K562 (cell line): Measurements from ENCODE around the gene F2RL2. TPM values are rescaled to one million over a fixed set of nuclear protein-coding genes. Genes with fewer than 3 reads are reported as not detected.

Experiments used
- BHLHE40 ChIP-seq: IDR thresholded peaks from 2 replicates; pipeline ENCODE4 v1.6.1; 2011; ENCODE audit warnings: low read length, improper control_type of control experiment
- EGR1 ChIP-seq: fragments of 450-650 bp; conservative IDR thresholded peaks from 2 replicates; pipeline ENCODE4 v1.6.1; 2017; ENCODE audit warnings: mild to moderate bottlenecking
- KDM1A ChIP-seq, 2 experiments: fragments of 450-650 bp; IDR thresholded peaks; 2 replicates each; pipeline ENCODE4 v1.6.1; 2016; ENCODE audit warnings: mild to moderate bottlenecking in 2 of 2
- NCOA4 ChIP-seq: fragments of 450-650 bp; IDR thresholded peaks from 2 replicates; pipeline ENCODE4 v1.6.1; 2018; ENCODE audit warnings: mild to moderate bottlenecking; ENCODE audit not compliant: partially characterized antibody
- PYGO2 ChIP-seq: fragments of 450-650 bp; IDR thresholded peaks from 2 replicates; pipeline ENCODE4 v1.6.1; 2016; ENCODE audit warnings: mild to moderate bottlenecking, missing genetic modification characterization, moderate library complexity, missing compliant biosample characterization
- RCOR1 ChIP-seq, 2 experiments: IDR thresholded peaks; 2 replicates each; pipeline ENCODE4 v1.6.1; 2012; ENCODE audit warnings: low read depth in 2 of 2, low read length in 2 of 2, borderline replicate concordance in 1 of 2, improper control_type of control experiment in 1 of 2
- SAFB2 ChIP-seq: fragments of 200-400 bp; formaldehyde crosslinking; IDR thresholded peaks from 2 replicates; pipeline ENCODE4 v1.6.1; 2018; ENCODE audit warnings: borderline replicate concordance, low read length, low read depth, moderate library complexity; ENCODE audit not compliant: severe bottlenecking
- SPI1 ChIP-seq: IDR thresholded peaks from 2 replicates; pipeline ENCODE4 v1.6.1; 2011; ENCODE audit warnings: low read depth, low read length, control low read depth, borderline replicate concordance
- ZC3H8 ChIP-seq: fragments of 450-650 bp; IDR thresholded peaks from 2 replicates; pipeline ENCODE4 v1.6.1; 2017
- ZFP36 ChIP-seq: fragments of 150-350 bp; IDR thresholded peaks from 2 replicates; pipeline ENCODE4 v1.6.1; 2018; ENCODE audit warnings: low read length, low read depth; ENCODE audit not compliant: partially characterized antibody
- polyA plus RNA-seq, 8 experiments: library from polyadenylated mRNA; depleted of rRNA in 4 of 8; stranded (reverse) in 5 of 8; unstranded in 3 of 8; fragments of >200 nt; fragmentation: Nextera tagmentation in 2 of 8; fragmentation: Illumina TruSeq in 1 of 8; extraction: Ambion mirVana in 2 of 8; extraction: Trizol in 1 of 8; gene quantifications; 2 replicates each; pipeline versions ENCODE4 v1.2.1 to v1.2.3, GENCODE V29; 2011 to 2014; ENCODE audit warnings: inconsistent platforms in 1 of 8, missing spikeins in 1 of 8
- total RNA-seq, 7 experiments: library from RNA; depleted of rRNA in 6 of 7; stranded (reverse); fragments of >200 nt in 6 of 7; fragmentation: Illumina TruSeq in 2 of 7; extraction: Trizol in 2 of 7; gene quantifications; 2 replicates each; pipeline versions ENCODE4 v1.2.1 to v1.2.3, GENCODE V29; 2011 to 2021; ENCODE audit warnings: low replicate concordance in 1 of 7
- TF ChIP-seq, protein P1 (sequence below), 2 experiments: IDR thresholded peaks; 2 replicates each; pipeline ENCODE4 v1.6.1; 2011; ENCODE audit warnings: borderline replicate concordance in 1 of 2, control low read depth in 1 of 2, low read depth in 1 of 2, low read length in 1 of 2, mild to moderate bottlenecking in 1 of 2, mixed read lengths in 1 of 2, moderate library complexity in 1 of 2; ENCODE audit not compliant: insufficient read depth in 1 of 2, insufficient read length in 1 of 2, poor library complexity in 1 of 2, severe bottlenecking in 1 of 2; ENCODE audit errors: extremely low read depth in 1 of 2
- TF ChIP-seq, protein P2 (sequence below): fragments of 450-650 bp; IDR thresholded peaks from 2 replicates; pipeline ENCODE4 v1.6.1; 2016; ENCODE audit warnings: low read depth
- TF ChIP-seq, protein P3 (sequence below), 2 experiments: IDR thresholded peaks in 1 of 2; conservative IDR thresholded peaks in 1 of 2; 2 replicates each; pipeline ENCODE4 v1.6.1; 2016; ENCODE audit warnings: low read depth in 2 of 2, mild to moderate bottlenecking in 1 of 2, missing compliant biosample characterization in 1 of 2, missing genetic modification characterization in 1 of 2, moderate library complexity in 1 of 2

The F2RL2 gene
- total and polyA plus RNA-seq, 9 of the 15 experiments (the other 6 are each of a cell fraction or from before 2014, with no cell fraction given) = 0.03 to 0.12 (median 0.06) TPM; not detected in 3

DNA sequence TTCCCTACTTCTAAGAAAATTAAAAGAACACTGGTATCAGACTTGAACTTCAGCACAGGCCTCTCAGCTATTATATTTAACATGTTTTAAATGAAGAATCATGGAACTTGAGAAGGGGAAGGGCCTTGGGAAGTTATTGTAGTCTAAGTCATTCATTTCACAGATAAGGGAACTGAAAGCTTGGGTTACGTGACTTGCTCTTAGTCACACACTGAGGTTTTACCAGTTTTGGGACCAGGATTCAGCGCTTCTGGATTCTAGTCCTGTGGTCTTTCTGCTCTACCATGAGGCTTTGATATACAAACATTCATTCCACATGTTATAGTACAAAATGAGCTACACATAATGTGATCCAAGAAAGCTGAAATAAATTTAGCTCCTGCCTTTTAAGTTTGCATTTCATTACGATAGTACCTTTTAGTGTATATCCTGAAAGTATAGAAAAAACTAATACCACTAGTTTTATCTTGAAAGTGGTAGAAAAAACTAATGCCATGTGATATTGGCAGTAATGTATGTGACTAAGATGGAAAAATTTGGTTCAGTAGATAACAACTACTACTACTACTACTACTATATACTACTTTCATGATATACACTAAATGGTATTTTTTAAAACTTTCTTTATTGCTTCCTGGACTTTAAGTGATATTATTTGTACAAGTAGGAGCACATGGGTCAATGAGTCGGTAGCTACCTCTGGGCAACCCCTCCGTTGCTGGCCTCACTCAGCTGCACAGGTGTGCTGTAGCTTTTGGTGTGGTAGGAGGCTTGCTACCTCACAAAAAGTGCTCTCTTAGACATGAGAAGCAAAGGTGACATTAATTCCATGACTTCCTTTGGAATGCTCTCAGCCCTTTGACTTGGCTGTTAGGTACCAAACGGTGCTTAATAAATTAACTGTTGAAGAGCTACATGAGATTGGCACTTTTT lies 40.7 kb downstream of the F2RL2 start (continued):
- TF ChIP-seq, protein P1, sequence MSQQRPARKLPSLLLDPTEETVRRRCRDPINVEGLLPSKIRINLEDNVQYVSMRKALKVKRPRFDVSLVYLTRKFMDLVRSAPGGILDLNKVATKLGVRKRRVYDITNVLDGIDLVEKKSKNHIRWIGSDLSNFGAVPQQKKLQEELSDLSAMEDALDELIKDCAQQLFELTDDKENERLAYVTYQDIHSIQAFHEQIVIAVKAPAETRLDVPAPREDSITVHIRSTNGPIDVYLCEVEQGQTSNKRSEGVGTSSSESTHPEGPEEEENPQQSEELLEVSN (IDR thresholded peaks at IDR 0.05; ENCODE audit: borderline replicate concordance in 1 of 2, extremely low read depth in 1 of 2, insufficient read depth in 1 of 2, insufficient read length in 1 of 2, low read depth in 1 of 2, low read length in 1 of 2, poor library complexity in 1 of 2, severe bottlenecking in 1 of 2) = no peak
- TF ChIP-seq KDM1A (IDR thresholded peaks at IDR 0.05) (peak; percentile 33 to 59; a peak in 1 of 4 replicates), ZFP36 (no peak), NCOA4 (no peak), SAFB2 (no peak), SPI1 (peak; percentile 24; the same call in 1 of the 2 replicates), ZC3H8 (no peak), BHLHE40 (0 out of 2 replicates have a peak, but pooled peaks have one; percentile 25), EGR1 (no peak), PYGO2 (tag) (no peak), RCOR1 (IDR thresholded peaks at IDR 0.05; ENCODE audit: borderline replicate concordance in 1 of 2, low read depth in 2 of 2, low read length in 2 of 2) (peak in 1 of 2 experiments; percentile 70; a peak in 1 of 4 replicates)
- TF ChIP-seq, protein P2, sequence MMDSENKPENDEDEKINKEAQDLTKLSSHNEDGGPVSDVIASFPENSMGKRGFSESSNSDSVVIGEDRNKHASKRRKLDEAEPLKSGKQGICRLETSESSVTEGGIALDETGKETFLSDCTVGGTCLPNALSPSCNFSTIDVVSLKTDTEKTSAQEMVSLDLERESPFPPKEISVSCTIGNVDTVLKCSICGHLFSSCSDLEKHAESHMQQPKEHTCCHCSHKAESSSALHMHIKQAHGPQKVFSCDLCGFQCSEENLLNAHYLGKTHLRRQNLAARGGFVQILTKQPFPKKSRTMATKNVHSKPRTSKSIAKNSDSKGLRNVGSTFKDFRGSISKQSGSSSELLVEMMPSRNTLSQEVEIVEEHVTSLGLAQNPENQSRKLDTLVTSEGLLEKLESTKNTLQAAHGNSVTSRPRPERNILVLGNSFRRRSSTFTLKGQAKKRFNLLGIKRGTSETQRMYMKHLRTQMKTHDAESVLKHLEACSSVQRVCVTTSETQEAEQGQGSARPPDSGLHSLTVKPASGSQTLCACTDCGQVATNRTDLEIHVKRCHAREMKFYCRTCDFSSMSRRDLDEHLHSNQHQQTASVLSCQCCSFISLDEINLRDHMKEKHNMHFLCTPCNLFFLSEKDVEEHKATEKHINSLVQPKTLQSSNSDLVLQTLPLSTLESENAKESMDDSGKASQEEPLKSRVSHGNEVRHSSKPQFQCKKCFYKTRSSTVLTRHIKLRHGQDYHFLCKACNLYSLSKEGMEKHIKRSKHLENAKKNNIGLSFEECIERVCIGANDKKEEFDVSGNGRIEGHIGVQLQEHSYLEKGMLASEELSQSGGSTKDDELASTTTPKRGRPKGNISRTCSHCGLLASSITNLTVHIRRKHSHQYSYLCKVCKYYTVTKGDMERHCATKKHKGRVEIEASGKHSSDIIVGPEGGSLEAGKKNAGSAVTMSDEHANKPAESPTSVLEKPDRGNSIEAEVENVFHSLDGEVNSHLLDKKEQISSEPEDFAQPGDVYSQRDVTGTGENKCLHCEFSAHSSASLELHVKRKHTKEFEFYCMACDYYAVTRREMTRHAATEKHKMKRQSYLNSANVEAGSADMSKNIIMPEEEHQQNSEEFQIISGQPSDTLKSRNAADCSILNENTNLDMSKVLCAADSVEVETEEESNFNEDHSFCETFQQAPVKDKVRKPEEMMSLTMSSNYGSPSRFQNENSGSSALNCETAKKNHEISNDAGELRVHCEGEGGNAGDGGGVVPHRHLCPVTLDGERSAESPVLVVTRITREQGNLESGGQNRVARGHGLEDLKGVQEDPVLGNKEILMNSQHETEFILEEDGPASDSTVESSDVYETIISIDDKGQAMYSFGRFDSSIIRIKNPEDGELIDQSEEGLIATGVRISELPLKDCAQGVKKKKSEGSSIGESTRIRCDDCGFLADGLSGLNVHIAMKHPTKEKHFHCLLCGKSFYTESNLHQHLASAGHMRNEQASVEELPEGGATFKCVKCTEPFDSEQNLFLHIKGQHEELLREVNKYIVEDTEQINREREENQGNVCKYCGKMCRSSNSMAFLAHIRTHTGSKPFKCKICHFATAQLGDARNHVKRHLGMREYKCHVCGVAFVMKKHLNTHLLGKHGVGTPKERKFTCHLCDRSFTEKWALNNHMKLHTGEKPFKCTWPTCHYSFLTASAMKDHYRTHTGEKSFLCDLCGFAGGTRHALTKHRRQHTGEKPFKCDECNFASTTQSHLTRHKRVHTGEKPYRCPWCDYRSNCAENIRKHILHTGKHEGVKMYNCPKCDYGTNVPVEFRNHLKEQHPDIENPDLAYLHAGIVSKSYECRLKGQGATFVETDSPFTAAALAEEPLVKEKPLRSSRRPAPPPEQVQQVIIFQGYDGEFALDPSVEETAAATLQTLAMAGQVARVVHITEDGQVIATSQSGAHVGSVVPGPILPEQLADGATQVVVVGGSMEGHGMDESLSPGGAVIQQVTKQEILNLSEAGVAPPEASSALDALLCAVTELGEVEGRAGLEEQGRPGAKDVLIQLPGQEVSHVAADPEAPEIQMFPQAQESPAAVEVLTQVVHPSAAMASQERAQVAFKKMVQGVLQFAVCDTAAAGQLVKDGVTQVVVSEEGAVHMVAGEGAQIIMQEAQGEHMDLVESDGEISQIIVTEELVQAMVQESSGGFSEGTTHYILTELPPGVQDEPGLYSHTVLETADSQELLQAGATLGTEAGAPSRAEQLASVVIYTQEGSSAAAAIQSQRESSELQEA = no peak
- TF ChIP-seq, protein P3, sequence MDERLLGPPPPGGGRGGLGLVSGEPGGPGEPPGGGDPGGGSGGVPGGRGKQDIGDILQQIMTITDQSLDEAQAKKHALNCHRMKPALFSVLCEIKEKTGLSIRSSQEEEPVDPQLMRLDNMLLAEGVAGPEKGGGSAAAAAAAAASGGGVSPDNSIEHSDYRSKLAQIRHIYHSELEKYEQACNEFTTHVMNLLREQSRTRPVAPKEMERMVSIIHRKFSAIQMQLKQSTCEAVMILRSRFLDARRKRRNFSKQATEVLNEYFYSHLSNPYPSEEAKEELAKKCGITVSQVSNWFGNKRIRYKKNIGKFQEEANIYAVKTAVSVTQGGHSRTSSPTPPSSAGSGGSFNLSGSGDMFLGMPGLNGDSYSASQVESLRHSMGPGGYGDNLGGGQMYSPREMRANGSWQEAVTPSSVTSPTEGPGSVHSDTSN (CRISPR knock-in tag; IDR thresholded peaks at IDR 0.05; ENCODE audit: low read depth) = no peak
- TF ChIP-seq, protein P3 (tag; conservative IDR thresholded peaks at IDR 0.05; ENCODE audit: low read depth) = 0 out of 2 replicates have a peak, but pooled peaks have one; percentile 7
